Osteocyte (in vitro differentiated cells): ENCODE measurements around the gene ROPN1L. TPM values are rescaled to one million over a fixed set of nuclear protein-coding genes. Genes with fewer than 3 reads are reported as not detected.

ENCODE experiments used
- DNase-seq: peaks from one replicate; pipeline ENCODE4 v3.0.0; 2021; ENCODE audit warnings: mixed read lengths; ENCODE audit not compliant: unreplicated experiment; ENCODE audit errors: extremely low spot score
- H3K27ac Mint-ChIP-seq: one replicate; pipeline ENCODE4 v1.8.0; 2021; ENCODE audit warnings: mild to moderate bottlenecking, mixed read lengths; ENCODE audit not compliant: unreplicated experiment
- H3K27me3 Mint-ChIP-seq: one replicate; pipeline ENCODE4 v1.8.0; 2021; ENCODE audit warnings: mixed read lengths; ENCODE audit not compliant: unreplicated experiment
- H3K36me3 Mint-ChIP-seq: one replicate; pipeline ENCODE4 v1.8.0; 2021; ENCODE audit warnings: mixed read lengths; ENCODE audit not compliant: unreplicated experiment
- H3K4me1 Mint-ChIP-seq: one replicate; pipeline ENCODE4 v1.8.0; 2021; ENCODE audit warnings: mixed read lengths; ENCODE audit not compliant: unreplicated experiment
- H3K4me3 Mint-ChIP-seq: one replicate; pipeline ENCODE4 v1.8.0; 2021; ENCODE audit warnings: mild to moderate bottlenecking, moderate library complexity, mixed read lengths; ENCODE audit not compliant: unreplicated experiment
- H3K9me3 Mint-ChIP-seq: one replicate; pipeline ENCODE4 v1.8.0; 2021; ENCODE audit warnings: mixed read lengths; ENCODE audit not compliant: unreplicated experiment
- total RNA-seq: library from RNA; stranded (reverse); gene quantifications from 2 replicates; pipeline ENCODE4 v1.2.1, GENCODE V29; 2021
- TF ChIP-seq, protein P1 (sequence below): fragments of 200-600 bp; sonication (generic); IDR thresholded peaks from 2 replicates; pipeline ENCODE4 v1.5.0; 2021; ENCODE audit warnings: antibody characterized with exemption, mild to moderate bottlenecking, moderate library complexity

Gene ROPN1L
- total RNA-seq, 1 donor from 2014 or later, result not detected

DNA sequence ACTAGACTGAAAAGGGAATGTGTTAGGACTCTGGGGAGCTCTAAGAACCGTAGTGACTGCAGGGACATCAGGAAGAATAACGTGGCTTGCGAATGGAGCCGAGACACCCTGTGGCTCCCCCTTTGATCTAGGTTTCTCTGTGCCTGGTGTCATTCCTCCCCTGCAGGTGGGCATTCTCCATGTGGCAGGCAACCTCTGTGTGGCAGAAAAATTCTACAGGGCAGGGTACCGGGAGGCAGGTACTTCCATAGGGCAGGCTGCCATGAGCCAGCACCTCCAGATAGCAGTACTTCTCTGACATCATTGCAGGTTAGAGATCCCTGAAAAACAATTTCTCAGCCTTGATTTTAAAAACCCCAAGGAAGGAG is 43.1 kb downstream of the ROPN1L start:
- no peaks in the 10 kb centered on the region for H3K36me3 Mint-ChIP-seq
- H3K27ac Mint-ChIP-seq, result peak overlapping the region; percentile 92
- no peak for DNase-seq
- no peak overlapping the region for H3K4me3 Mint-ChIP-seq
- H3K27me3 Mint-ChIP-seq, result peaks cover 21% of the 10 kb centered on the region
- TF ChIP-seq, protein P1, sequence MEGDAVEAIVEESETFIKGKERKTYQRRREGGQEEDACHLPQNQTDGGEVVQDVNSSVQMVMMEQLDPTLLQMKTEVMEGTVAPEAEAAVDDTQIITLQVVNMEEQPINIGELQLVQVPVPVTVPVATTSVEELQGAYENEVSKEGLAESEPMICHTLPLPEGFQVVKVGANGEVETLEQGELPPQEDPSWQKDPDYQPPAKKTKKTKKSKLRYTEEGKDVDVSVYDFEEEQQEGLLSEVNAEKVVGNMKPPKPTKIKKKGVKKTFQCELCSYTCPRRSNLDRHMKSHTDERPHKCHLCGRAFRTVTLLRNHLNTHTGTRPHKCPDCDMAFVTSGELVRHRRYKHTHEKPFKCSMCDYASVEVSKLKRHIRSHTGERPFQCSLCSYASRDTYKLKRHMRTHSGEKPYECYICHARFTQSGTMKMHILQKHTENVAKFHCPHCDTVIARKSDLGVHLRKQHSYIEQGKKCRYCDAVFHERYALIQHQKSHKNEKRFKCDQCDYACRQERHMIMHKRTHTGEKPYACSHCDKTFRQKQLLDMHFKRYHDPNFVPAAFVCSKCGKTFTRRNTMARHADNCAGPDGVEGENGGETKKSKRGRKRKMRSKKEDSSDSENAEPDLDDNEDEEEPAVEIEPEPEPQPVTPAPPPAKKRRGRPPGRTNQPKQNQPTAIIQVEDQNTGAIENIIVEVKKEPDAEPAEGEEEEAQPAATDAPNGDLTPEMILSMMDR, result no peak
- no peaks in the 10 kb centered on the region for H3K9me3 Mint-ChIP-seq
- H3K4me1 Mint-ChIP-seq, result peaks cover 41% of the 10 kb centered on the region

DNA sequence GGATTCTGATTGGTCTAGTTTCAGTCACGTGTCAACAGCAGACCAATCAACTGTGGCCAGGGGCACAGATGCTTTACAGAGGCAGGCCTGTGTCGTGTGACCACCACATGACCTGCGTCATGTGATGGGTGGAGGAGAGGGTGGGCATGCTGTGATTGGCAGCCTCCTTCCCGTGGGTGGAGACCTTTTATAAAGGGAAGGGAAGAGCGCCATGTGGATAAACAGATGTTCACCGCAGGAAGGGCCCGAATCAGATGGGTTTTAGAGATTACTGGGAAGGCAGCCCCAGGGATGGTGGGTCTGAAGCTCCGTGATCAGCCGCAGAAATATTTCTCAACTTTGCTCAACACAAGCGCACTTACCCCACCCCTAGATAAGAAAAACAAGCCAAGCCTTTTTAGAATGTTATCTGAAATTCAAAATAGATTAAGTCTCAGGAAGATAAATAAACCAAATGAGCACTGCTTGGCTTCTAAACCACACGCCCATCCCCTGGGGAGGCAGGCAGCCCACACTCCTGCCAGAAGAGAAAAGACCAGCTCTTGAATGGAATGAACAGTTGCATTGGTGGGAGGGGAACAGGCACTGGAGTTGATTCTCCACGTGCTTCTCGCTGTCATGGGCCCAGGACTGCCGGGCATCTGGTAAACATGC is 43.6 kb downstream of the ROPN1L start:
- peak; percentile 93 for DNase-seq
- H3K36me3 Mint-ChIP-seq, result no peaks in the 10 kb centered on the region
- no peaks in the 10 kb centered on the region for H3K9me3 Mint-ChIP-seq
- TF ChIP-seq, protein P1, result no peak
- H3K4me1 Mint-ChIP-seq, result peaks cover 44% of the 10 kb centered on the region
- peaks cover 21% of the 10 kb centered on the region for H3K27me3 Mint-ChIP-seq
- peak overlapping the region; percentile 35 for H3K4me3 Mint-ChIP-seq
- H3K27ac Mint-ChIP-seq, result peak overlapping the region; percentile 92

DNA sequence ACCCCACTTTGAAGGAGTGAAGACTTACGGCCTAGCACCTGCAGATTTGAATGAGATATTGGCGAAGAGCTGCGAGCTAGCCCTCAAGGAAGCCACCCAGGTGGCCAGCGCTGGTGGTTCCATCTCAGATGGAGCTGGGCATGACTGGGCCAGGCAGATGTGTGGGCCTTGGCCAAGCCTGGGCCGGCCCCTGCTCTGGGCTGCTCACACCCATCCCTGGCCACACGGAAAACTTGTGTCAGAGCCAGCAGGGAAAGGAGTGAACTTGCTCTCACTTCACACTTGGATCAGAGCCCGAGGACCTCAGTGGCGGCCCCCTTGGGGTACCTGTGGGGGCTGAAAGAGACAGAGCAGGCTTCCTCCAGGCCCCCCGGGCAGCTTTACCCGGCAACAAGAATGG is 44.2 kb downstream of the ROPN1L start:
- Mint-ChIP-seq H3K4me1 (peaks cover 39% of the 10 kb centered on the region), H3K36me3 (no peaks in the 10 kb centered on the region), H3K27me3 (peaks cover 21% of the 10 kb centered on the region), H3K4me3 (no peak overlapping the region), H3K9me3 (no peaks in the 10 kb centered on the region), H3K27ac (peak overlapping the region; percentile 92)
- TF ChIP-seq, protein P1, result no peak
- DNase-seq, result no peak

DNA sequence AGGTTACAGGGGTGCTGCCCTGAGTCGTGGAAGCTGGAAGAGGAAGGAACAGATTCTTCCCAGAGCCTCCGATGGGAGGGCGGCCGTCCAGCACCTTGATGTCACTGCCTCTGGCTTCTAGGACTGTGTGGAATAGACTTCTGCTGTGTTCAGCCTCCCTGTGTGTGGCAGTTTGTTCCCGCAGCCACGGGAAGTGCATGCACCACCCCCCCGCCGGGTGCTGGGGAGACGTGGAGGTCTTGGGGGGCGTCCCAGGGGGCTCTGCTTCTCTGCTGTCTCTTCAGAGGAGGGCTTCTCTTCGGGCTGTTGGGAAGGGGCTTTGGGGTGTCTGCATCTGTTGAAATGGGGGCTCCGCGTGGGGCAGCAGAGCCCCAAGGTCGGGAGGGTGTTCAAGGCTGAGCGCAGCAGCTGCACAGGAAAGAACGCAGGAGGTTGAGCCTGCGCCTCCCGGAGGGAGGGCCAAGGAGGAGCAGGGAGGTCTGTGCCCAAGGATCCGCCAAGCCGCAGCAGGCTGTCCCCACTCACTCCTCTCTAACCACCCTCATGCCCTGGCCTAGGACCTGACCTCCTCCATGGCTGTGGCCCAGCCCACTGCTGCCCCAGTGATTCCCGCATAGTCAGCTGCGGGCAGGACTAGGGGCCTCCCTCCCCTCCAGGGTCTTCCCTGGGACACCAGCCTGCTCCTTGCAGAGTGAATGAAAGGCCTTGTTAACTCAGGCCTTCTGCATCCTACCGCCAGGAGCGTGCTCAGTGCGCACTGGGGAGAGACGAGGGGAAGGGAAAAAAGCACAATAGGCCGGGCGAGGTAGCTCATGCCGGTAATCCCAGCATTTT is 45.0 kb downstream of the ROPN1L start:
- TF ChIP-seq, protein P1, result no peak
- H3K4me3 Mint-ChIP-seq, result no peak overlapping the region
- DNase-seq, result no peak
- H3K36me3 Mint-ChIP-seq, result no peaks in the 10 kb centered on the region
- peaks cover 17% of the 10 kb centered on the region for H3K27me3 Mint-ChIP-seq
- H3K27ac Mint-ChIP-seq, result no peak overlapping the region
- peaks cover 38% of the 10 kb centered on the region for H3K4me1 Mint-ChIP-seq
- H3K9me3 Mint-ChIP-seq, result no peaks in the 10 kb centered on the region

DNA sequence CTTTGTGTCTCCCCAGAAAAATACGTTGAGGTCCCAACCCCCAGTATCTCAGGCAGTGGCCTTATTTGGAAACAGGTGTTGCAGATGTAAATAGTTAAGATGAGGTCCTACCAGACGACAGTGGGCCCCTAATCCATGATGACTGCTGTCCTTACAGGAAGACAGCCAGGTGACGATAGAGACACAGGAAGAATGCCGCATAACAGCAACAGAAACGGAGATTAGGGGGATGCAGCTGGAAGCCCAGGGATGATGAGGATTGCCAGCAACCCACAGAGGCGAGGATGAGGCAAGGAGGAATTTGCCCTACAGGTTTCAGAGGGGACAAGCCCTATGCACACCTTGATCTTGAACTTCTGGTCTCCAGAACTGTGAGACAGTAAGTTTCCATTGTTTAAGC is 46.5 kb downstream of the ROPN1L start:
- DNase-seq, result no peak
- Mint-ChIP-seq H3K27me3 (peaks cover 8% of the 10 kb centered on the region), H3K27ac (no peak overlapping the region), H3K36me3 (no peaks in the 10 kb centered on the region), H3K4me3 (no peak overlapping the region), H3K4me1 (peaks cover 38% of the 10 kb centered on the region), H3K9me3 (no peaks in the 10 kb centered on the region)
- TF ChIP-seq, protein P1, result no peak
